GM19351 (cell line): ENCODE measurements around the gene TBC1D2.

Experiments used
- ATAC-seq: cut with Tn5 transposase; IDR thresholded peaks from one replicate; pipeline ENCODE4 v1.9.1; 2021; ENCODE audit warnings: mild to moderate bottlenecking, moderate library complexity; ENCODE audit not compliant: unreplicated experiment

TBC1D2 gene

DNA sequence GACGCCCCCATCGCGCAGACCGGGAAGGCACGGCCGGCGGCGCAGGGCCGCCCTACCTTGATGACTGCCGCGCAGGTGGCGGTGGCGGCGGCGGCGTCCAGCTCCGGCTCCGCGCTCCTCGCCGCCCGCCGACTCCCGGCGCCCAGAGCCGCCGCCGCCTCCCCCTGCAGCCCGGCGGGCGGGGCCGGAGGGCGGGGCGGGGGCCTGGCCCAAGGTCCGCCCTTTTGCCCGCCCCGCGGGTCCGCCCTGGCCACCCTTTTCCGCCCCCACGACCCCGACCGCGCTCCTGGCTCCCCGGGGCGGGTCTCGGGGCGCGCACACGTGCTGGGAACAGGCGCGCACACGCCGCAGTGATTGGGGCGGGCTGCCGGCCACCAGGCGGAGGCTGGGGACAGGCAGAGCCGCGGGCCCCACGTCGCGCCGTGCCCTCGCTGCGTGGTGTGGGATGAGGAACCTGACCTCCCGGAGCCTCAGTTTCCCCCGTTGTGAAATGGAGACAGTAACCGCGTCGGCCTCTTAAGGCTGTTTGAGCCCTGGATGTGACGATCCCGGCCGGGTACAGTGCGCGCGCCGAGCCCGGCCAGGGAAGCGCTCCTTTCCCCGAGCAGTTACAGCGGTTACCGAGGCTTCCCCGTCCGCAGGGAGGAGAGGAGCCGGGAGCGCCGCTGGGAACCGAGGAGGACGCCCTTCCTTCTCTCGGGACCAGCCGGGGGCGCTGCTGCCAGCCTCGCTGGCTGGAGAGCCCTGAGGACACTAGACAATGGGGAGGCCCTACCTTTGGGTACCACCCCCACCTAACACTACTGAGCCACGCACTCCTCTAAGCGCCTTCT, 62.7 kb downstream of the TBC1D2 start, which contains the start of gene CORO2A:
Gene CORO2A, minus strand, starts transcription at position 135 of the 833 bp plus-strand sequence. CDS start 34,977 bp downstream, outside the sequence.
- ATAC-seq: peak; percentile 76

GRCh38 chr9:98191671-98192502, 63.6 kb downstream of the TBC1D2 start:
- ATAC-seq: peak; percentile 19

- no peak for ATAC-seq
These were observed 64.3 kb downstream of the TBC1D2 start for GRCh38 chr9:98191181-98191608.

- no peak for ATAC-seq
These were observed 64.7 kb downstream of the TBC1D2 start for GRCh38 chr9:98190757-98191105.

- no peak for ATAC-seq
These were observed 66.0 kb downstream of the TBC1D2 start for GRCh38 chr9:98189412-98189811.

GRCh38 chr9:98187926-98188325, 67.5 kb downstream of the TBC1D2 start:
- ATAC-seq: no peak

DNA sequence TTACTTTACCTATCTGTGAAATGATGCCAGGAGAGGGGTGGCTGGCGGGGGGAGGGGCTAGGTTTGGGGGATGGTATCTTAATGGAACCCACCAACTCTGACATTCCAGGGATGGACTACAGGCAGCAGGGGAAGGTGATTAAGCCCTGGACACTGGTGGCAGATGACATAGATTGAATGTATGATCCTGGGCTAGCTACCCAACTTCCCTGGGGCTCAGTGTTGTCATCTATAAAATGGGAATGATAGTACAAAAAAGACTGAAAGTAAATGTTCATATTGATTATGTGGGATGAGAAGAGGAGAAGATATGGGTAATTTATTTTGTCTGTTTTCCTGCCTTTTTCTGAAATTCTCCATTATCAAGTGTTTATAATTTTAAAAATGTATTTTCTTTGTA, 69.2 kb downstream of the TBC1D2 start:
- ATAC-seq: no peak

GRCh38 chr9:98185611-98186171, 69.8 kb downstream of the TBC1D2 start:
- no peak for ATAC-seq

DNA sequence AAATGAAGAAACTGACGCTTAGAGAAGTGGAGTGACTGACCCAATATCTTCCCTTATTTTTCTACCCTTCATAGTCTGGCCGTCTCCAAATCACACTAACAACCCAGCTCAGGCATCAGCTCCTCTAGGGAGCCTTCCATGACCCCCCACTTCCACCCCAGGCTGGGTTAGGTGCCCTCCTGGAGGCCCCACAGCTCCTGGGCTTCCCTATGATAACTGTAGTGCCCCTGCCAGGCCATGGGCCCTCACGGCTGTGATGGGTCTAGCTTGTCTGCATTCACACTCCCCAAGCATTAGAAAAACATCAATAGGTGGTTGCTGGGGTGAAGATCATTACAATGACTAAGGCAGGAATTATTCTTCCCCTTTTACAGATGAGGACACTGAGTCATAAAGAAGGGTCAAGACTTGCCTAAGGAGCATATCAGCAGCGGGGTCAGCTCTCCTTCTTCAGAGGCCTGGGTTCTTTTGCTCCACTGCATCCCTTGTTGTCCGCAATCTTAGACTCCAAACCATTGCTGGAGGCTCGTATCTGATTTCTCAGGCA, 70.4 kb downstream of the TBC1D2 start:
- ATAC-seq: no peak

DNA sequence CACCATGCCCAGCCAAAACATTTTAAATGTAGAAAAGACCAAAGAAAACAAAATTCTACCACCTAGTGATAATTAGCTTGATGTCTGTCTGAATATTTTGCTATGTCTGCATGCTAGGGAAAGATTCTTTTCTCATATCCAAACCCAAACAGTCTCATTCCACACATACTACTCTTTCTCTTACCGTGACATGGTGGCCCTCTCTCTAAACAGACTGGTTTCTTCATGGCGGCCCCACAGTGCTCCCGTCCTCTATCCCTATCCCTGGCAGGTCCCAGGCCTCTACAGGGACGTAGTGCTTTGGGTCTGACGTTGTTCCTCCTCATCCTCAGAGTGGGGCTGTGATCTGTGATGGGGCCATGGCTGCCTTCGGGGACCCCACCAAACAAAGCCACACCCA, 71.1 kb downstream of the TBC1D2 start:
- no peak for ATAC-seq

GRCh38 chr9:98182889-98183599, 72.4 kb downstream of the TBC1D2 start:
- ATAC-seq: no peak

GRCh38 chr9:98182069-98182820, 73.2 kb downstream of the TBC1D2 start:
- no peak for ATAC-seq

GRCh38 chr9:98181746-98182068, 73.7 kb downstream of the TBC1D2 start:
- no peak for ATAC-seq

GRCh38 chr9:98180996-98181395, 74.5 kb downstream of the TBC1D2 start:
- no peak for ATAC-seq

DNA sequence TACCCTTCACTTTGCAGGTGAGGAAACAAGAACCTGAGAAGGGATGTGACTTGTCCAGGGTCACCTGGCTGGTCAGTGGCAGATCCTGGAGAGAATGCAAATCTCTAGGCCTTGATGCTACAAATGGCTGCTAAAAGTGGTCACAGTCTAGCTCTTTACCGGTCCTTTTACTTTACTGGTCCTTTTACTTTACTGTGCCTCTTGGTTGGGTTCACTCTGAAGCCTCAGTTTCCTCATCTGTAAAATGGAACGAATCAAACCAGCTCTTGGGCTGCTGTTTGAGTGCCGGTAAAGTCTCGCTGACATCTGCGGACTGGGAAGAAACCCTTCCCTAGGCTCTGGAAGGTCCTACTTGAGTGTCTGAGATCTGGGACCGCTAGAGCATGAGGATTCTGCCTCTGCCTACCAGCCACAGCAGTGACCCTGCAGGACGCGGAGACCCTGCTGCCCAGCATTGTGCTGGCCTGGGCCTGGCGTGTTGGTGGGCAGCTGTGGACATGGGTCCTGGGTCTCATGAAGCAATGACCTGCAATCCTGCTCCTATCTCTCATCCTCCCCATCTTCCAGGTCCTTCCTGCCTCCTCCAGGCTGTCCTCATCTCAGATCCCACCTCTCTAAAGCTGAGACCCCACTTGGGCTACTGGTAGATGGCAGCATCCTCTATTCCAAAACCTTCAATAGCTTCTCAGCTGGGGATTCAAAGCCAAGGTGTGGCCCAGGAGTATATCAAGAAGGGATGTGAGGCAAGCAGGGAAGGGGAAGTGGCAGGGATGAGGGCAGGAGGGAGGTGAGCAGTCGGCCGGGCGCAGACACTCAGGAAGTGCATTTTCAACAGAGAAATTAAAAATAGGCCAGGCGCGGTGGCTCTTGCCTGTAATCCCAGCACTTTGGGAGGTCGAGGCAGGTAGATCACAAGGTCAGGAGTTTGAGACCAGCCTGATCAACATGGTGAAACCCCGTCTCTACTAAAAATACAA, 76.3 kb downstream of the TBC1D2 start:
- ATAC-seq: no peak

DNA sequence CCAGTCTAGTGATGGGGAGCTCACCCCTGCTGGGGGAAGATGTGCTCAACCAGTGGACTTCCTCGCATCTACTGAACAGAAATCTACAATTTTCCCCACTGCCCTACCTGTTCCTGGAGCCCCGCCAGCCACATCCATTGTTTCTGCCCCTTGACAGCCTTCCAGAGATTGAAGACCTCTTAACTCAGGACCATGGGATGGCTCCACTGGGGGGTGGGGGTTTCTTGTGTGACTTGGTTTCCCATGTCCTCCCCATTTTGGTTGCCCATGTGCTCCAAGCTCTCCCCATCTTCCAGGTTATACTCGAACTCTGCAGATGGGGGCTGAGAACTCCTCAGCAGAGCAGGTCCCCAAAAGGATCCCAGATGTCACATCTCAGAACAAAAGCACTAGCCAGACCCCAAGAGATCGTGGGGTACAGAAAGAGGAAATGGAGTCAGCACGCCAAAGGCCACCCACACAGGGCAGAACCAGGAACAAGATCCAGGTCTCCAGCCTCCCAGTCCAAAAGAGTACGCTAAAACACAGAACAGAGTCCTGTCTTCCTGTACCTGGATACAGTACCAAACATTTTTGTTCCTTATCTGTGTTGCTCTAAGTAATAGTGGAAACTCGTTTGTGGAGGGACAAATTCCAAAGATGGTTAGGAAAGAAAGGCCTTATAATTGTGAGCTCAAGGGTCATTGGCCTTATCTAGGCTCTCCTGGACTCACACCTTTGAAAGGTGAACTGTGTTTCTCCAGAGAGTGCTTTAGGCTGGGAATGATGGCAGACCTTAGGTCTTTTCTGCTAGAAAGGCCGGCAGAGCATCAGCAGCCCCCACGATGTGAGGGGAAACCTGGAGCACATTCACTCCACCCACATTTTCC, 78.8 kb downstream of the TBC1D2 start:
- no peak for ATAC-seq

GRCh38 chr9:98175762-98176161, 79.7 kb downstream of the TBC1D2 start:
- no peak for ATAC-seq

DNA sequence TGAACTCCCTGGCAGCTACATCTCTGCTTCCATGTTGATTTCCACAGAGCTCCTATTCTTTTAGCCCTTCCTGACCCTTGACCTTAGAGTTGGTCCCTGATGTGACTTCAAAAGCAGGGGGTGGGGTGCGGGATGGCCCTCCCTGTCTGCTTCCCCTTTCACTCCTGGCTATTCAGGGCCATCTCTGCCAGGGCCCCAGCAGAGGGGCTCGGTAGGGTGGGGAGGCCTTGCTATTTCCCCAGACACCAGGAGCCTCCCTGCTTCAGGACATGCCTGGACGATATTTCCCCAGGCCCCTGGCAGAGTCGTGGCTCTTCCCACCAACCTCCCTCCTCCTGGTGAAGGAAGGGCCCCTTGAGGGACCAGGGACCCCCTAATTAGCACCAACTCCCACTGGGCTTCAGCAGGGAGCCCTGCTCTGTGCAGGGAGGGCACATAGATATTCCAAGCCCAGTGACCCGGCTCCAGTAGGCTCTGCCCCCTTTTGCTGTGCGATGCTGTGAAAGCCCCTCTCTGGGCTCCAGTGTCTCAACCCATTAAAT, 80.3 kb downstream of the TBC1D2 start:
- ATAC-seq: no peak
